ENCODE measurements around the gene APBB2.
"Not testable (repeated sequence)": the region's sequence is repeated elsewhere in the genome, so short reads cannot be mapped to it uniquely, and the experiment has no call there.

The APBB2 gene

GRCh38 chr4:41155194-41155830, 59.0 kb downstream of the APBB2 start:
- no peak for DNase-seq

- DNase-seq: no peak
Measured at GRCh38 chr4:41154814-41155177, 59.5 kb downstream of the APBB2 start.

GRCh38 chr4:41154010-41154813, 60.1 kb downstream of the APBB2 start:
- DNase-seq: no peak

GRCh38 chr4:41150401-41150800, 63.9 kb downstream of the APBB2 start:
- no peak for DNase-seq

GRCh38 chr4:41149568-41149967, 64.8 kb downstream of the APBB2 start:
- not testable (repeated sequence) for DNase-seq

- DNase-seq: no peak
Measured at GRCh38 chr4:41148931-41149330, 65.4 kb downstream of the APBB2 start.

- DNase-seq: no peak
Measured at GRCh38 chr4:41148292-41148691, 66.0 kb downstream of the APBB2 start.

- DNase-seq: not testable (repeated sequence)
Measured at GRCh38 chr4:41147570-41147969, 66.8 kb downstream of the APBB2 start.

- DNase-seq: no peak
Measured at GRCh38 chr4:41146716-41147506, 67.4 kb downstream of the APBB2 start.

- DNase-seq: no peak
Measured at GRCh38 chr4:41146196-41146595, 68.1 kb downstream of the APBB2 start.

- DNase-seq: no peak
Measured at GRCh38 chr4:41145571-41146078, 68.7 kb downstream of the APBB2 start.

- no peak for DNase-seq
Measured at GRCh38 chr4:41144812-41145211, 69.5 kb downstream of the APBB2 start.

- no peak for DNase-seq
Measured at GRCh38 chr4:41144040-41144379, 70.3 kb downstream of the APBB2 start.

- DNase-seq: no peak
Measured at GRCh38 chr4:41143311-41144039, 70.9 kb downstream of the APBB2 start.

- no peak for DNase-seq
Measured at GRCh38 chr4:41142376-41143310, 71.7 kb downstream of the APBB2 start.

- DNase-seq: no peak
Measured at GRCh38 chr4:41141900-41142299, 72.4 kb downstream of the APBB2 start.

GRCh38 chr4:41140410-41140809, 73.9 kb downstream of the APBB2 start:
- DNase-seq: no peak

- no peak for DNase-seq
Measured at GRCh38 chr4:41137879-41138278, 76.5 kb downstream of the APBB2 start.

- no peak for DNase-seq
Measured at GRCh38 chr4:41136456-41136855, 77.9 kb downstream of the APBB2 start.

GRCh38 chr4:41135801-41136200, 78.5 kb downstream of the APBB2 start:
- no peak for DNase-seq

- DNase-seq: no peak
Measured at GRCh38 chr4:41134581-41134980, 79.8 kb downstream of the APBB2 start.
